NCI-H510A (cell line): Measurements from ENCODE around the gene GPC1.

Experiments used
- DNase-seq: peaks from one replicate; lab custom pipeline; 2025; lab: John Stamatoyannopoulos, UW

GPC1 gene

DNA sequence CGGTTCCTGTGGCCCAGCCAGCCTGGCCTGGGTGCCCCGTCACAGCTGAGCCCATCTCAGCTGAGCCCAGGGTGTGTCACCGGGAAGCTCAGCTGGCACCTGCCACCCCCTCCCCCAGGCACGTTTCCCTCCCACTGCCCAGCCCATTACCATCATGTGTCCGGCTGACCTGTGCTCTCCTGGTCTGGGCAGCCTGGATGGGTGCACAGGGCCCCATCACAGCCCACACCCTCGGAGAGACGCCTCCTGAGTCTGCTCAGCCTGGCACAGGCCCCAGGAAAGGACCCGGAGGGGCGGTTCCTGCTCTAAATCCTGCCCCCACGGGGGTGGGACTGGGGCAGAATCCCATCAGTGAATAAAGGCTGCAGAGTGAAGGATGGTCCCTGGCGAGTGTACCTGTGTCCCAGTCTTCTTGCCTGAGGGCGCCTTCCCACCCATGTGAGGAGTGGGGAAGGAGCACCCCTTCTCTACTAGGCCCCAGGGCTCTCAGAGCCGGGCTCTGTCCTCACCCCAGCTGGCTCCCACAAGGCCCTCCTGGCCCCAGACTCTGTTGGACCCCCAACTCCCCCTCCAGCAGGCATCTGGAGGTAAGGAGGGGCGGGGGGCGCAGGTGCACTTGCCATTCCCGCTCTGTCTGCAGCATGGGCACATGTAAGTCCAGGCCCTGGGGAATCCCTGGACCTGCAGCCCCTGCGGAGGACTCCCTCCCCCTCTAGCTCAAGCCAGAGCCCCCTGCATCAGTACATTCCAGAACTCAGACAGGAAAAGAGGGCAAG is 21.2 kb downstream of the GPC1 start:
- no peak for DNase-seq

DNA sequence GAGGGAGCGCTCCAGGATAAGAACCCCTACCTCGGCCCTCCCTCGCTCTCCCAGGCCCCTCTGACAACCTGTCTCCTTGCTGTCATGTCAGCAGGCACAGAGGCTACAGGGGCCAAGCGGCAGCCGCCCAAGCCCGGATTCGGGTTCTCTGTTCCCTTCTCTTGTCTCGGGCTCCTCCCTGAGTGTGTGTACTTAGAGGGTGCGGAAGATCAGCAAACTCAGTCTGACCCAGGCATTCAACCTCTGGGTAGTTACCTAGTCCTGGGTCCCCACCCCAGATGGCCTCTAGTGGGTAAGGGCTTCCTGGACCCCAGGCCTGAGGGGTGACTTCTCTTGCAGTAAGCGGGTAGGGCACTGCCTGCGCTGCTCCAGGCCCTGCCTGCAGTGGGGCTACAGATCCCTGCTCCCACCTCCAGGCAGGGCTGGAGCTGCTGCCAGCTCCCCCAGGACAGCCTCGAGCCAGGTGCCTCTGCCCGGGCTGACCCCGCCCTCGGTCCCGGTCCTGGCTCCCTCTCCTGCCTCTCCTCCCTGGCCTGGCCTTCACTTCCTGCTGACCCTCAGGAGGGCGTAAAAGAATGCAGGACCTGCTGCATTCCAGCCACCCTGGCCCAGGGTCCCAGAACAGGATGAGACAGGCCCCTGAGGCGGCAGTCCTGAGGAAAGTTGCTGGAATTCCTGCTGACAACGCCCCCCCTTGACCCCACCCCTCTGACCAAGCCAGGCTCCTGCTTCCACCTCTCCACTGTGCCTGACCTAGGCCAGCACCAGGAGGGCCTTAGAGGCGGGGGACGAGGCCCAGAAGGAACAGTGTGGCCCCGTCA is 22.0 kb downstream of the GPC1 start:
- no peak for DNase-seq

DNA sequence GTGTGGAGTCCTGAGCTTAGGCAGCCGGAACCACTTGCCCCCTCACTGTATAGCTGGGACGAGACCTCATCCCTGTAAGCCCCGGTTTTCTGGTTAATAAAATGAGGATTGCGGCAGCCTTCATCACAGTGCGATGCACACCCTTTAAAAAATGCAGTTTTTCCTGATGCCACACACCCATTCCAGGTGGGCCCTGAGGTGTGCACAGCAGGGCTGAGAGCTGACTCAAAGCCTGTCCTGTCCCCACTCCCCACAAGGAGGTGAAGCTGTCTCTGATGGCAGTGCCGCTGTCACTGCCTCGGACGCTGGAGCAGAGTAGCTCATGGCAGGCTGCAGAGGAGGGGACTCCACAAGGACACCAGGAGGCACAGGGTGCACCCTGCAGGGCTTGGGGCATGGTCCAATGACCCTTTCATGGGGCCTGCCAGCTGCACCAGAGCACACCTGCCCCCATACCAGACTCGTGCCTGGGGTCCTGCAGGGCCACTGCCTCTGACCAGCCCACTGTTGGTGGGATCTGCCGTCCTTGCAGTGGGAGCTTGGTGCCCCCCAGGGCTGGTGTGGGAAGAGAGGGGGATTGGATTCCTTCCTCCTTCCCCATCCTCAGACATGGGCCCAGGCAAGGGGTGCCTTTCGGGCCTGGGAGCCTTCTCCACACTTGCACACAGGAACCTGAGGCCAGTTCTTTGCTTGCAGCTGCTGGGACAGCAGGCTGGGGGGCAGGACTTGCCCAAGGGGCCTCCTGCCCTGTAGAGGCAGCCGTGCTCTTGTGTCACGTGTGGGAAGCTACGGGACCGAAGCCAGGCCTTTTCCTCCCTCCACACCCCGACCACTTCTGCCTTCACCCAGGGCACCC is 22.8 kb downstream of the GPC1 start:
- DNase-seq, result no peak

DNA sequence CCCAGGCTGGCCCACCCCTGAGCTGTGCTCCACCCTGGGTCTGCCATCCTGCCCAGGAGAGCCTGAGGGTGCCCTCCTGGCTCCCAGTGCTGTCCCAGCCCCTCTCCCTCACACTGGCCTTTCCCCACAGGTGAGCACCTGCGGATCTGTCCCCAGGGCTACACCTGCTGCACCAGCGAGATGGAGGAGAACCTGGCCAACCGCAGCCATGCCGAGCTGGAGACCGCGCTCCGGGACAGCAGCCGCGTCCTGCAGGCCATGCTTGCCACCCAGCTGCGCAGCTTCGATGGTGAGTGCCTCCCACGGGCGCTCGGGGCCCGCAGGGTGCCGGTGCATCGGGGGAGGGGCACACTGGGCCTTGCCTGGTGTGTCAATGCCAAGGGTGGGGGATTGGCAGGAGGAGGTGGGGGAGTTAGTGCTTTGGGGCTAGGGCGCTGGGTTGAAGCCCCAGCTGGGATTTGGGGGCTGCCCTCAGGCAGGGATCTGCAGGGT is 23.5 kb downstream of the GPC1 start:
- no peak for DNase-seq

DNA sequence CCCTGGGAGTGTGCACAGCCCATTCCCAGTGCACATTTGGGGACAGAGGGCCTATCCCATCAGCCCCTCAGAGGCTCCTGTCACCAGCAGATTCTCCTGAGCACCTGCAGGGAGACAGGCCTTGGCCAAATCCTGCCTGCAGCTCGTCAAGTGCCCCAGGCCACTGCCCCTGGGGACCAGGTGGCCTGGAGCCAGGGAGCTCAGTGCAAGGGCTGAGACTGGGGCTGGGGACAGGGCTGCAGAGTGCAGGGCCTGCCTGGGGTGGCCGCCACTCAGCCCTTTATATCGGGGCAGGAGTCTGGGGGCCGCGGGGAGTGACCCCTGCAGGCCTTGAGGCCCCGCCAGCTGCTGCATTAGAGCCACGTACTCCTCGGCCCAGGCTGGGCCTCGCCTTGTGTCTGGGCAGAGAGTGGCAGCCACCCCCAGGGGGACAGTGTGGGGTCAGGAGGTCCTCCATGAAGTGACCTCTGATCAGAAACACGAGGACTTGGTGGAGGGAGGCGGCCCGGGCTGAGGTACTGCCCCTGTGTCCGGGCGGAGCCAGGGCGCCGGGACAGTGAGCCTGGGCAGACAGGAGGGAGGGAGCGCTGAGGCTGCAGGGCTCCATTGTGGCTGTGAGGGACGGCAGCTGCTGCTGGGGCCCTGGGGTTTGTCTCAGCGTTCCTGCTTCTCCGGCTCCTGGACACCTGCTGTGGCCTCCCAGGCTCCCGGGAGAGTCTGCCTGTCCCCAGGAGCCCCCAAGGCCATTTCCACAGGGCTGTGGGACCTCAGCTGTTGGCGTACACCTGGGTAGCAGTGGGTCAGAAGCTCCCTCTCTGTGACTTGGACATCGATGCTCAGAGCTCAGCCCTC is 24.2 kb downstream of the GPC1 start:
- DNase-seq, result no peak

DNA sequence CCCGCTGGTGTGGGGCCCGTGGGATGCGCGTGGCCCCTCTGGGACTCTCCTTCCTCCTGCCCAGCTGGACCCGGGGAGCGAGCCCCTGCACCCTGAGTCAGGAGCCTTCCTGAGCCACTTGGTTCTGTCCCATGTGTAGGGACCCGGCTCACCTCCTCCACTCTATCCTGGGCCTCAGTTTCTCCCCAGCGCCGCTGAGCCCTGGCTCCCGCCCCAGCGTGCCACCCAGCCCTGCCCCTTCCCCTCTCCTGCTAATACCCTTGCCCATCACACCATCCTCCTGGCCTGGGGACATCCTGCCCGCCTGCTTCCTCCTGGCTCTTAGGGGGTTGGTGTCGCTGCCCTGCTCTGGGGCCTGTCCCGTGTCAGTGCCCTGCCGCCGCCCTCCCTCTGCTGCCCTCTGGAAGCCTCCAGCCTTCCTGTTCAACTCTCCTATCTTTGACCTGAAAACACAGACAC is 24.8 kb downstream of the GPC1 start:
- DNase-seq, result no peak

DNA sequence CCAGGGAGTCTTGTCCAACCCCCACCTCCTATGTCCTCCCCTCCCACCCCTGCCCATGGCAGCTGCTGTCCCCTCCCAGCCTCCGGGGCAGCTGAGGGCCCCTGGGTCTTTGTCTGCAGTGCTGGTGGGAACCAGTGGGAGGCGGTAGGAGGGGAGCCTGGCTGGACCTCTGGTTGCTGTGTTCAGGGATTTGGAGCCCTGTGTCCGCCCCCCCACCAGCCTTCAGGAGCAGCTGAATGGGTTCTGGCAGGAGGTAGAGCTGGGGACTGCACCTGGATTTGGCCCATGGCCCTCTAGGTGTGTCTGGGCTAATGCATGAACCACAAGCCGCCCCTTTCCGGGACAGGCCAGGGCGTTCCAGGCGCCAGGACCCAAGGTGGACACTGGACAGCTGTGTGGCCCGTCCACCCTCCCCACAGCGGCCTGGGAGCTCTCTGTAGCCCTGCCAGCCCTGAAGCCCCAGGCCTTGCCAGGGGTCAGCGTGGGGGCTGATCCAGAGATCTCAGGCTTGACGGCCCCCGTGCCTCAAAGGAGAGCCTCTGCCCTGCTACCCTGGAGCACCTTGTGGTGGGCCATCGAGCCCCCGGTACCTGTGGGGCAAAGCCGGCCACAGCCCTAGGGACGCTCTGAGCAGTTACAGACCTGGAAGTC is 25.4 kb downstream of the GPC1 start:
- DNase-seq, result no peak

DNA sequence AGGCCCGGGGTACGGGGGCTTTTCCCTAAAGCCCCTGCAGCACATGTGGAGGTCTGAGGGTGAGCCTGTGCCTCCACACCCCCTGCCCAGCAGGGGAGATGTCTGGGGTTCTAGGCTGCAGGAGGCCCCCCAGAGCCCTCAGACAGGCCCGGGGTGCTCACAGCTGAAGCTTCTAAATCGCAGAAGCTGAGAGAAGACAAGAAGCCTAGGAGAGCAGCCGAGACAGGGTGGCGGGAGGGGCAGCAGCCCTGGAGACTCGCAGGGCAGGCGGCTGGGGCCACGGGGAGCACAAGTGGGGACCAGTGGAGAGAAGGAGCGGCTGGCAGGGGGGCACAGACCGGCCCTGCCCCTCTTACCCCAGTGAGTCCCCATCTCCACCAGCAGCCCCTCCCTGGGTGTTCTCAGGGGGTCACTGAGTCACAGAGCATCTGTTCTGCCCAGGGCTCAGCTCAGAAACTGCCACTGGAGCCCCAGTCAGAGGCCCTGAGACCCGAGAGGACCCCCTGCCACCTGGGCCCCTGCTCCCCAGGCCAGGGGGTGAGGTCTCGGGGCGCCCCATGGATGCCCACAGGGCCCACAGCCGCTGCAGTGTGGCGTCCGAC is 26.1 kb downstream of the GPC1 start:
- DNase-seq, result no peak

DNA sequence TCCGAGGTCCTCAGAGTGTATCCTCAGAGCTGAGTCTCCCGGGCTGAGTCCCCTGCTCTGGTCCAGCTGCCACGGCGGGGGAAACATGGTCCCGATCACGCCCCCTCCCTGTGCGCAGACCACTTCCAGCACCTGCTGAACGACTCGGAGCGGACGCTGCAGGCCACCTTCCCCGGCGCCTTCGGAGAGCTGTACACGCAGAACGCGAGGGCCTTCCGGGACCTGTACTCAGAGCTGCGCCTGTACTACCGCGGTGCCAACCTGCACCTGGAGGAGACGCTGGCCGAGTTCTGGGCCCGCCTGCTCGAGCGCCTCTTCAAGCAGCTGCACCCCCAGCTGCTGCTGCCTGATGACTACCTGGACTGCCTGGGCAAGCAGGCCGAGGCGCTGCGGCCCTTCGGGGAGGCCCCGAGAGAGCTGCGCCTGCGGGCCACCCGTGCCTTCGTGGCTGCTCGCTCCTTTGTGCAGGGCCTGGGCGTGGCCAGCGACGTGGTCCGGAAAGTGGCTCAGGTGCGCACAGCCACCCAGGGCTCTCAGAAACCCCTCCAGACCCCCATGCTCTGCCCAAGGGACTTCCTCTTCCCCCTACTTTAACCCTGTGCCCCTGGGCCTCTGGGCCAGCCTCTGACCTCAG is 26.7 kb downstream of the GPC1 start:
- DNase-seq, result no peak

DNA sequence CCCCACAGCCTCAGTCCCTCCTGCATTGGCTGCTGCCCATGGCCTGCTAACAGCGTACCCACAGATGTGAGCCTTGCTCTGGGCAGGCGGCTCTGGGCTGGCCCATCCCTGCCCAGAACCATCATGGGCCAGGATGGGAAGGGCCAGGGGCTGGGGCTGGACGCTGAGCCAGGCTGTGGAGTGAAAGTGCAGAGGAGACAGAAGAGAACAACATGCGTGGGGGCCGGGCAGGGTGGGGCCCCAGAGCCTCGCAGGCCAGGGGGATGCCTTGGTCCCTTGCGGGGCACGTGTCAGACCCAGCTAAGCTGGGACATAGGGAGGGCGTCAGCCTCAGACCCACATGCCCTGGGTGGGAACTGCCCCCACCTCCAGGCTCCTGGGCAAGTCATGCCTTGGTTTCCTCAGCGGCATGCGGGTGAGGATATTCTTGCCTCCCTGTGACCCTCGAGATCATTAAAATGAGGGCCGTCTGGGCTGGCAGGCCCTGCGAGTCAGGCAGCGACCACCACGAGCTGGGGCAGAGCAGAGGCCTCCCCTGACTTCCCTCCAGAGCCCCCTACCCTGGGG is 27.3 kb downstream of the GPC1 start:
- no peak for DNase-seq

DNA sequence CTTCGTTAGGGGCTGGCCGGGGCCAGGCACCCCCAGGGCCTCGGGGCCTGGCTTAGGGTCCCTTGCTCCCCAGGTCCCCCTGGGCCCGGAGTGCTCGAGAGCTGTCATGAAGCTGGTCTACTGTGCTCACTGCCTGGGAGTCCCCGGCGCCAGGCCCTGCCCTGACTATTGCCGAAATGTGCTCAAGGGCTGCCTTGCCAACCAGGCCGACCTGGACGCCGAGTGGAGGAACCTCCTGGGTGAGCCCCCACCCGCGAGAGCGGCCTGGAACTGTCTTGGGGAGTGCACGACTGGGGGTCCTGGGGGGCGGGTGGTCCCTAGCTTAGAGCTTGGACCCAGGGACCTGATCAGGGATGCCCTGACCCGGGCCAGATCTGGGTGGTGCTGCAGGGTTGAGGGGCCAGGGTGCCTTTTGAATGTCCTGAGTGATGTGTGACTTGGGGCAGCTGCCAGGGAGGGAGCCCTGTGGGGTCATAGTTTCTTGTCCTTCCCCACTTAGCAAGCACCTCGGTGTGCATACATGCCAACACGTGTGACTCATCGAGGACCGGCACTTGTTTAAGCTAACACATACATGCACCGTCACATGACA is 27.9 kb downstream of the GPC1 start:
- no peak for DNase-seq

DNA sequence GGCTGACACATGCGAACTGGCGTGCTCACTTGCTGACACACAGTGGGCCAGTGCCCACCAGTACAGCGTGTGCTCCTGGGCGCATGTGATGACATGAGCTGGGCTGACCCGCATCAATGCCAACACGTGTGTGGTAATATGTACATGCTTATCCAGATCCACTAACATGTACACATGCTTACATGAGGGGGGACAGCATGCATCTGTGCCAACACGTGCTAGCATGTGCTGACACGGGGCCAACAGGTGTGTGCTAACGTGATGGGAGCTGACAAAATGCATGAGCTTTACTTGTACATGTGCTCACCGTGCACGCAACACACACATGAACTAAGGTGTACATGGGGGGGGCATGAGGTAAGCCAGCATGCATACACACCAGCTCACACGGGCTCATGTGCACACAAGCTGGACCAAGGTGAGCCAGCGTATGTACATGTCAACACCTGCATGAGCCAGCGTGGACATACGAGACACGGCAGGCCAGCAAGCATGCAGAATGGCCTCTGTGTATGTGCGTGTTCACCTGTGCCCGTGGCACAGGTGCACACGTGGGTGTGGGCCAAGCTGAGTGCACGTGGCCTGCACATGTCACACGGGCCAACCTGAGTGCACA is 28.5 kb downstream of the GPC1 start:
- no peak for DNase-seq

DNA sequence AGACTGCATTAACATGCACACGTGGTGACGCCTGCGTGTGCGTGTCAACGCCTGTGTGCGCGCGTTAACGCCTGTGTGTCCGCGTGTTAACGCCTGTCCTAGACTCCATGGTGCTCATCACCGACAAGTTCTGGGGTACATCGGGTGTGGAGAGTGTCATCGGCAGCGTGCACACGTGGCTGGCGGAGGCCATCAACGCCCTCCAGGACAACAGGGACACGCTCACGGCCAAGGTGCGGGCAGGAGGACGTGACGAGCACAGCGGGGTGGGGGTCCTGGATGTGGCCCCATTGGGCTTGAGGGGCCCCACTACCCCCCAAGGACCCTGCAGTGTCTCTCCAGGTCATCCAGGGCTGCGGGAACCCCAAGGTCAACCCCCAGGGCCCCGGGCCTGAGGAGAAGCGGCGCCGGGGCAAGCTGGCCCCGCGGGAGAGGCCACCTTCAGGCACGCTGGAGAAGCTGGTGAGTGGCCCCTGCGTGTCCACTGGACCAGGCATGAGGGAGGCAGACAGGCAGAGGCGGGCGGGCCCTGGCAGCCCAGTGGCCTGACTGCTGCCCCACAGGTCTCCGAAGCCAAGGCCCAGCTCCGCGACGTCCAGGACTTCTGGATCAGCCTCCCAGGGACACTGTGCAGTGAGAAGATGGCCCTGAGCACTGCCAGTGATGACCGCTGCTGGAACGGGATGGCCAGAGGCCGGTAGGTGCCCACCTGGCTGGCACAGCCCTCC is 29.2 kb downstream of the GPC1 start:
- no peak for DNase-seq

DNA sequence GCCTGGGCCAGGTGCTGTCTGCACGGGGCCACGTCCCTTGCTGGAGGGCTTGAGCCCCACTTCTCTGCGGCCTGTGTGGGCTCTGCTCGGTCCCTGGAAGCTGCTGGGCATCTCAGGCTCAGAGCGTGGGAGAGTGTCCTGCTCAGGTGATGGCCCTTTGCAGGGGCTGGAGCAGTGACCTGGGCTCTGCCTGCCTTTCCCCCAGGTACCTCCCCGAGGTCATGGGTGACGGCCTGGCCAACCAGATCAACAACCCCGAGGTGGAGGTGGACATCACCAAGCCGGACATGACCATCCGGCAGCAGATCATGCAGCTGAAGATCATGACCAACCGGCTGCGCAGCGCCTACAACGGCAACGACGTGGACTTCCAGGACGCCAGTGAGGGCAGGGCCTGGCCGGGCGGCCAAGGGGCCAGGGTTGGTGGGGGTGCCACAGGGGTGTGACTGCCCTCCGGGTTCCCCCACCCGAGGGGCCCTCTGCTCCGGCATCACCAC is 29.9 kb downstream of the GPC1 start:
- no peak for DNase-seq

DNA sequence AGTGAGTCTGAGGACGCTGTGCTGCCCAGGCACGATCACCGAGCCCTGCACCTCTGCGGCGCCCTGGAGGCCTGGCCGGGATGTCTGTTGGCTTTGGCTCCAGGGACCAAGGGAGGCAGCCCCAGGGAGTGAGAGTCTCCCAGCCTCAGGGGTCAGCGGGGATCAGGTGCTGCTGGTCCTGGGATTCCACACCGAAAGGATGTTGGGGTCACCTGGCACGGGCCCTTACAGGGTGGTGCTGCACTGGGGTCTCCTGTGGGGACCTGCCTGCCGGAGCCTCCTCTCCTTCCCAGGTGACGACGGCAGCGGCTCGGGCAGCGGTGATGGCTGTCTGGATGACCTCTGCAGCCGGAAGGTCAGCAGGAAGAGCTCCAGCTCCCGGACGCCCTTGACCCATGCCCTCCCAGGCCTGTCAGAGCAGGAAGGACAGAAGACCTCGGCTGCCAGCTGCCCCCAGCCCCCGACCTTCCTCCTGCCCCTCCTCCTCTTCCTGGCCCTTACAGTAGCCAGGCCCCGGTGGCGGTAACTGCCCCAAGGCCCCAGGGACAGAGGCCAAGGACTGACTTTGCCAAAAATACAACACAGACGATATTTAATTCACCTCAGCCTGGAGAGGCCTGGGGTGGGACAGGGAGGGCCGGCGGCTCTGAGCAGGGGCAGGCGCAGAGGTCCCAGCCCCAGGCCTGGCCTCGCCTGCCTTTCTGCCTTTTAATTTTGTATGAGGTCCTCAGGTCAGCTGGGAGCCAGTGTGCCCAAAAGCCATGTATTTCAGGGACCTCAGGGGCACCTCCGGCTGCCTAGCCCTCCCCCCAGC is 30.5 kb downstream of the GPC1 start:
- no peak for DNase-seq

DNA sequence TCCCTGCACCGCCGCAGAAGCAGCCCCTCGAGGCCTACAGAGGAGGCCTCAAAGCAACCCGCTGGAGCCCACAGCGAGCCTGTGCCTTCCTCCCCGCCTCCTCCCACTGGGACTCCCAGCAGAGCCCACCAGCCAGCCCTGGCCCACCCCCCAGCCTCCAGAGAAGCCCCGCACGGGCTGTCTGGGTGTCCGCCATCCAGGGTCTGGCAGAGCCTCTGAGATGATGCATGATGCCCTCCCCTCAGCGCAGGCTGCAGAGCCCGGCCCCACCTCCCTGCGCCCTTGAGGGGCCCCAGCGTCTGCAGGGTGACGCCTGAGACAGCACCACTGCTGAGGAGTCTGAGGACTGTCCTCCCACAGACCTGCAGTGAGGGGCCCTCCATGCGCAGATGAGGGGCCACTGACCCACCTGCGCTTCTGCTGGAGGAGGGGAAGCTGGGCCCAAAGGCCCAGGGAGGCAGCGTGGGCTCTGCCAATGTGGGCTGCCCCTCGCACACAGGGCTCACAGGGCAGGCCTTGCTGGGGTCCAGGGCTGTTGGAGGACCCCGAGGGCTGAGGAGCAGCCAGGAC is 31.2 kb downstream of the GPC1 start:
- no peak for DNase-seq
